ENCODE measurements around the gene FAM131C.

FAM131C gene

GRCh38 chr1:16066245-16066644 is 7.2 kb downstream of the FAM131C start:
- Histone ChIP-seq H3K4me3 (replicated peaks; ENCODE audit: insufficient read depth, low read length) (no peak overlapping the region), H3K27ac (replicated peaks) (no peak overlapping the region), H3K27me3 (ENCODE audit: insufficient read depth, poor library complexity, severe bottlenecking) (peaks cover 46% of the 10 kb centered on the region)
- DNase-seq (ENCODE audit: low read depth in 1 of 2, low spot score in 1 of 2) = no peak
- TF ChIP-seq POLR2AphosphoS5 (IDR thresholded peaks at IDR 0.05; ENCODE audit: low read depth) (no peak), GABPA (IDR thresholded peaks at IDR 0.05; ENCODE audit: low read depth) (no peak), REST (IDR thresholded peaks at IDR 0.05; ENCODE audit: insufficient replicate concordance, low read depth) (no peak), CTCF (IDR thresholded peaks at IDR 0.05; ENCODE audit: insufficient read depth, low read length) (no peak), SPI1 (IDR thresholded peaks at IDR 0.05; ENCODE audit: borderline replicate concordance, low read depth) (no peak)

- no peak overlapping the region for H3K27ac ChIP-seq (replicated peaks)
- TF ChIP-seq POLR2AphosphoS5 (IDR thresholded peaks at IDR 0.05; ENCODE audit: low read depth) (no peak), SPI1 (IDR thresholded peaks at IDR 0.05; ENCODE audit: borderline replicate concordance, low read depth) (no peak), REST (IDR thresholded peaks at IDR 0.05; ENCODE audit: insufficient replicate concordance, low read depth) (no peak), GABPA (IDR thresholded peaks at IDR 0.05; ENCODE audit: low read depth) (no peak), CTCF (IDR thresholded peaks at IDR 0.05; ENCODE audit: insufficient read depth, low read length) (no peak)
- peaks cover 46% of the 10 kb centered on the region for H3K27me3 ChIP-seq (ENCODE audit: insufficient read depth, poor library complexity, severe bottlenecking)
- no peak for DNase-seq (ENCODE audit: low read depth in 1 of 2, low spot score in 1 of 2)
- H3K4me3 ChIP-seq (replicated peaks; ENCODE audit: insufficient read depth, low read length) = no peak overlapping the region
Measured at GRCh38 chr1:16065269-16065576, 8.2 kb downstream of the FAM131C start.

GRCh38 chr1:16064536-16065268 is 8.7 kb downstream of the FAM131C start:
- TF ChIP-seq CTCF (IDR thresholded peaks at IDR 0.05; ENCODE audit: insufficient read depth, low read length) = no peak
- no peak for TF ChIP-seq GABPA (IDR thresholded peaks at IDR 0.05; ENCODE audit: low read depth)
- no peak for TF ChIP-seq REST (IDR thresholded peaks at IDR 0.05; ENCODE audit: insufficient replicate concordance, low read depth)
- TF ChIP-seq SPI1 (IDR thresholded peaks at IDR 0.05; ENCODE audit: borderline replicate concordance, low read depth) = no peak
- TF ChIP-seq POLR2AphosphoS5 (IDR thresholded peaks at IDR 0.05; ENCODE audit: low read depth) = no peak
- Histone ChIP-seq H3K4me3 (replicated peaks; ENCODE audit: insufficient read depth, low read length) (no peak overlapping the region), H3K27ac (replicated peaks) (no peak overlapping the region), H3K27me3 (ENCODE audit: insufficient read depth, poor library complexity, severe bottlenecking) (peaks cover 46% of the 10 kb centered on the region)
- no peak for DNase-seq (ENCODE audit: low read depth in 1 of 2, low spot score in 1 of 2)
